Pancreas (tissue), 10 donors: ENCODE data around the gene FIGLA. TPM values are rescaled to one million over a fixed set of nuclear protein-coding genes. Genes with fewer than 3 reads are reported as not detected.
"Not testable (repeated sequence)": the region's sequence is repeated elsewhere in the genome, so short reads cannot be mapped to it uniquely, and the experiment has no call there.

Experiments used
- ATAC-seq, 4 donors: fragments of 200-7000 bp; cut with Tn5 transposase; one replicate each; pipeline versions ENCODE4 v1.8.0 to v1.9.1; 2020; ENCODE audit warnings: mild to moderate bottlenecking in 4 of 4, moderate library complexity in 4 of 4
- DNase-seq, 6 donors: peaks; one replicate each; pipeline ENCODE4 v3.0.0-alpha.2; 2020
- FAIRE-seq: peaks from 2 replicates; lab custom pipeline; 2012; peaks lifted over from hg19 to GRCh38; lab: Jason Lieb, UNC
- H3K27ac ChIP-seq, 4 donors: fragments of 200-600 bp; sonication (generic); 1 replicate in 3 of 4; 2 replicates in 1 of 4; pipeline versions ENCODE4 v1.5.0 to v1.8.0; 2020
- H3K27me3 ChIP-seq, 4 donors: fragments of 200-600 bp; one replicate each; pipeline ENCODE4 v1.8.0; 2021
- H3K36me3 ChIP-seq, 3 donors: fragments of 200-600 bp; sonication (generic) in 1 of 3; one replicate each; pipeline versions ENCODE4 v1.5.0 to v1.8.0; 2020 to 2021
- H3K4me1 ChIP-seq, 3 donors: fragments of 200-600 bp; one replicate each; pipeline ENCODE4 v1.8.0; 2021
- H3K4me3 ChIP-seq, 4 donors: fragments of 200-600 bp; sonication (generic) in 2 of 4; one replicate each; pipeline versions ENCODE4 v1.5.0 to v1.8.0; 2020 to 2021
- H3K9me3 ChIP-seq, 4 donors: fragments of 200-600 bp; one replicate each; pipeline ENCODE4 v1.8.0; 2021
- CTCF ChIP-seq, 4 donors: fragments of 200-600 bp; sonication (generic) in 3 of 4; IDR thresholded peaks; one replicate each; pipeline versions ENCODE4 v1.5.0 to v1.8.0; 2021; ENCODE audit warnings: antibody characterized with exemption in 4 of 4
- WGBS, 2 donors: extraction: QIAGEN DNeasy Blood & Tissue Kit; methylation state at CpG; one replicate each; pipeline ENCODE4 v1.1.7; 2013; 5-methylcytosine and 5-hydroxymethylcytosine counted together
- intact Hi-C, 3 donors: fragments of 100-400 bp; cut with DNase I; formaldehyde crosslinking; loops; one replicate each; pipeline versions ENCODE4 v1.11.1 to v1.14.2; 2022
- polyA plus RNA-seq, 2 donors: library from polyadenylated mRNA; stranded (reverse); fragments of 200-250 nt; gene quantifications; one replicate each; pipeline ENCODE4 v1.2.3, GENCODE V29; 2013
- total RNA-seq, 6 donors: library from RNA; stranded (reverse); fragmentation: NEBNext Ultra II Directional in 4 of 6; extraction: Animal tissue kit (Norgen Biotek cat#: 25700) in 4 of 6; gene quantifications; one replicate each; pipeline versions ENCODE4 v1.2.1 to v1.2.4, GENCODE V29; 2021 to 2023
- donor health status: healthy with polysubstance abuse.
- donor health status: DM: no; HTN: no; CAD: no; lungs with moderate emphysema.
- donor health status: DM: no; HTN: no; CAD: no.
- donor health status: control.
- donor health status: control.
- donor health status: Bipolar disorder and iron deficiency.
- donor health status: DM: yes; HTN: yes; CAD: no.
- donor health status: DM: no; HTN: no; CAD: no.
- donor health status: DM: no; HTN: no; CAD: no.
- donor health status: DM: yes; HTN: yes; CAD: no.

The FIGLA gene
- total and polyA plus RNA-seq, 8 donors, result 0.83 to 1.1 TPM; not detected in 6

GRCh38 chr2:70807102-70807827, 16.8 kb upstream of the FIGLA start:
- Histone ChIP-seq H3K4me3 (no peak overlapping the region), H3K9me3 (no peaks in the 10 kb centered on the region), H3K36me3 (no peaks in the 10 kb centered on the region), H3K27me3 (no peaks in the 10 kb centered on the region), H3K27ac (no peak overlapping the region), H3K4me1 (no peaks in the 10 kb centered on the region)
- DNase-seq (no peak), ATAC-seq (no peak), FAIRE-seq (no peak)
- intact Hi-C loops, result no loop called here
- WGBS, 2 donors, result 72 to 82% methylated on average over 6 of the region's 6 CpGs
- TF ChIP-seq CTCF (IDR thresholded peaks at IDR 0.05), result no peak

- no peak for FAIRE-seq
- intact Hi-C loops, result no loop called here
- DNase-seq, result no peak
- no peak overlapping the region for H3K27ac ChIP-seq
- no peaks in the 10 kb centered on the region for H3K4me1 ChIP-seq
- TF ChIP-seq CTCF (IDR thresholded peaks at IDR 0.05), result no peak
- no peak for ATAC-seq
- WGBS, 2 donors, result 70 to 72% methylated on average over 6 of the region's 6 CpGs
- H3K36me3 ChIP-seq, result no peaks in the 10 kb centered on the region
- H3K27me3 ChIP-seq, result no peaks in the 10 kb centered on the region
- no peak overlapping the region for H3K4me3 ChIP-seq
- no peaks in the 10 kb centered on the region for H3K9me3 ChIP-seq
Observed at GRCh38 chr2:70806620-70807019, 16.2 kb upstream of the FIGLA start.

- no peak overlapping the region for H3K4me3 ChIP-seq
- no peaks in the 10 kb centered on the region for H3K27me3 ChIP-seq
- FAIRE-seq (no peak), ATAC-seq (no peak), DNase-seq (no peak)
- no peaks in the 10 kb centered on the region for H3K36me3 ChIP-seq
- no peak for TF ChIP-seq CTCF (IDR thresholded peaks at IDR 0.05)
- H3K27ac ChIP-seq, result no peak overlapping the region
- no peaks in the 10 kb centered on the region for H3K9me3 ChIP-seq
- peaks cover 0 to 3% (median 0%) of the 10 kb centered on the region in 3 donors for H3K4me1 ChIP-seq
- 73 to 84% methylated on average over 5 of the region's 5 CpGs for WGBS, 2 donors
- intact Hi-C loops, result no loop called here
Observed at GRCh38 chr2:70806013-70806412, 15.6 kb upstream of the FIGLA start.

GRCh38 chr2:70801607-70802263, 11.3 kb upstream of the FIGLA start:
- H3K9me3 ChIP-seq, result no peaks in the 10 kb centered on the region
- 30 to 32% methylated on average over 10 of the region's 10 CpGs for WGBS, 2 donors
- intact Hi-C loops, result no loop called here
- ATAC-seq (peak; percentile 85 to 96 (median 90)), FAIRE-seq (no peak), DNase-seq (peak in 4 of 6 donors; percentile 39 to 60 (median 47))
- H3K4me1 ChIP-seq, result peaks cover 0 to 3% (median 0%) of the 10 kb centered on the region in 3 donors
- no peak overlapping the region for H3K4me3 ChIP-seq
- H3K27ac ChIP-seq, result peak overlapping the region in 1 of 4 donors; percentile 46
- no peaks in the 10 kb centered on the region for H3K36me3 ChIP-seq
- TF ChIP-seq CTCF (IDR thresholded peaks at IDR 0.05), result no peak
- no peaks in the 10 kb centered on the region for H3K27me3 ChIP-seq

- 90 to 95% methylated on average over 2 of the region's 2 CpGs for WGBS, 2 donors
- H3K4me3 ChIP-seq, result no peak overlapping the region
- DNase-seq (no peak), FAIRE-seq (no peak), ATAC-seq (no peak)
- no peaks in the 10 kb centered on the region for H3K27me3 ChIP-seq
- no peaks in the 10 kb centered on the region for H3K36me3 ChIP-seq
- H3K9me3 ChIP-seq, result no peaks in the 10 kb centered on the region
- H3K4me1 ChIP-seq, result peaks cover 0 to 3% (median 0%) of the 10 kb centered on the region in 3 donors
- no peak for TF ChIP-seq CTCF (IDR thresholded peaks at IDR 0.05)
- H3K27ac ChIP-seq, result no peak overlapping the region
- intact Hi-C loops, result no loop called here
Observed at GRCh38 chr2:70799706-70800105, 9.3 kb upstream of the FIGLA start.

GRCh38 chr2:70797996-70798395, 7.6 kb upstream of the FIGLA start:
- H3K27ac ChIP-seq, DNase-seq, H3K36me3 ChIP-seq, H3K4me1 ChIP-seq, H3K4me3 ChIP-seq, ATAC-seq, intact Hi-C loops, H3K9me3 ChIP-seq, H3K27me3 ChIP-seq, FAIRE-seq: not testable (repeated sequence)
- 93 to 94% methylated on average over 3 of the region's 3 CpGs for WGBS, 2 donors
